ENCODE data around the gene KPNA4. TPM values are rescaled to one million over a fixed set of nuclear protein-coding genes. Genes with fewer than 3 reads are reported as not detected.

Gene KPNA4
- total RNA-seq, 6 experiments from 2014 or later: 14.4 to 32.5 (median 18.9) TPM

DNA sequence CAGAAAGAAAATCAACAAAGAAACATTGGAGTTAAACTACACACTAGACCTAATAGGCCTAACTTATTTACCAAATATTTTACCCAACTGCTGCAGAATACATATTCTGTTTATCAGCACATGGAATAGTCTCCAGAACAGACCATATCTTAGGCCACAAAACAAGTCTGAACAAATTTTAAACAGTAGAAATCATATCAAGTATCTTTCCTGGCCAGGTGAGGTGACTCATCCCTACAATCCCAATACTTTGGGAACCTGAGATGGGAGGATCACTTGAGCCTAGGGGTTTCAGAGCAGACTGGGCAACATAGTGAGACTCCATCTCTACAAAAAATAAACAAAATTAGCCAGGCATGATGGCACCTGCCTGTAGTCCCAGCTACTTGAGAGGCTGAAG is 18.1 kb upstream of the KPNA4 start:
- Histone ChIP-seq H3K4me3 (no peak overlapping the region), H3K27ac (no peak overlapping the region), H3K27me3 (no peaks in the 10 kb centered on the region), H3K4me1 (peaks cover 0 to 9% (median 3%) of the 10 kb centered on the region in 4 donors), H3K9me3 (no peaks in the 10 kb centered on the region), H3K36me3 (no peaks in the 10 kb centered on the region)
- TF ChIP-seq, protein P1, sequence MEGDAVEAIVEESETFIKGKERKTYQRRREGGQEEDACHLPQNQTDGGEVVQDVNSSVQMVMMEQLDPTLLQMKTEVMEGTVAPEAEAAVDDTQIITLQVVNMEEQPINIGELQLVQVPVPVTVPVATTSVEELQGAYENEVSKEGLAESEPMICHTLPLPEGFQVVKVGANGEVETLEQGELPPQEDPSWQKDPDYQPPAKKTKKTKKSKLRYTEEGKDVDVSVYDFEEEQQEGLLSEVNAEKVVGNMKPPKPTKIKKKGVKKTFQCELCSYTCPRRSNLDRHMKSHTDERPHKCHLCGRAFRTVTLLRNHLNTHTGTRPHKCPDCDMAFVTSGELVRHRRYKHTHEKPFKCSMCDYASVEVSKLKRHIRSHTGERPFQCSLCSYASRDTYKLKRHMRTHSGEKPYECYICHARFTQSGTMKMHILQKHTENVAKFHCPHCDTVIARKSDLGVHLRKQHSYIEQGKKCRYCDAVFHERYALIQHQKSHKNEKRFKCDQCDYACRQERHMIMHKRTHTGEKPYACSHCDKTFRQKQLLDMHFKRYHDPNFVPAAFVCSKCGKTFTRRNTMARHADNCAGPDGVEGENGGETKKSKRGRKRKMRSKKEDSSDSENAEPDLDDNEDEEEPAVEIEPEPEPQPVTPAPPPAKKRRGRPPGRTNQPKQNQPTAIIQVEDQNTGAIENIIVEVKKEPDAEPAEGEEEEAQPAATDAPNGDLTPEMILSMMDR (IDR thresholded peaks at IDR 0.05): no peak
- TF ChIP-seq POLR2A (IDR thresholded peaks at IDR 0.05): no peak
- intact Hi-C loops (cut with DNase I): no loop called here
- no peak for DNase-seq
- no peak for ATAC-seq

DNA sequence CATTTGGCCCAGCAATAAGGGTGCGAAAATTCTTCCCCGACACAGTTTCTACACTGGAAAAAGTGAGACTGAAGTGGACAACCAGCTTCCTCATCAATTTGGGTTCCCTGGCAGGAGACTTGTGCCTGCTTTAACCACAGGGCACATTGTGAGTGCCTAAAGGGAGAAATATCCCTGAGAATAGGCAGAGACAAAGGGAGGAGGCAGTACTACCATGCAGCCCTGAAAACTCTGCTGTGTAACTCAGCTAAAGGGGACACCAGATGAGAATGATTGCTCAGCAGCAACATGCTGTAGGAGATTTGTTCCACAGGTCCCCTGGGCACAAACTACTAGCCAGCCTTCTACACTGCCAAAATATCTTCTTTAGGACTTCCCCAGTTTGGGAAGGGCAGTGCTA is 15.6 kb upstream of the KPNA4 start:
- Histone ChIP-seq H3K36me3 (no peaks in the 10 kb centered on the region), H3K27ac (no peak overlapping the region), H3K9me3 (no peaks in the 10 kb centered on the region), H3K4me1 (no peaks in the 10 kb centered on the region), H3K27me3 (no peaks in the 10 kb centered on the region), H3K4me3 (no peak overlapping the region)
- DNase-seq: no peak
- TF ChIP-seq, protein P1 (IDR thresholded peaks at IDR 0.05): no peak
- TF ChIP-seq POLR2A (IDR thresholded peaks at IDR 0.05): no peak
- ATAC-seq: no peak
- 69% methylated on average over 2 of the region's 2 CpGs for WGBS (ENCODE audit: insufficient coverage, low coverage, low lambda C conversion rate, missing lambda C conversion rate)
- intact Hi-C loops (cut with DNase I): no loop called here

DNA sequence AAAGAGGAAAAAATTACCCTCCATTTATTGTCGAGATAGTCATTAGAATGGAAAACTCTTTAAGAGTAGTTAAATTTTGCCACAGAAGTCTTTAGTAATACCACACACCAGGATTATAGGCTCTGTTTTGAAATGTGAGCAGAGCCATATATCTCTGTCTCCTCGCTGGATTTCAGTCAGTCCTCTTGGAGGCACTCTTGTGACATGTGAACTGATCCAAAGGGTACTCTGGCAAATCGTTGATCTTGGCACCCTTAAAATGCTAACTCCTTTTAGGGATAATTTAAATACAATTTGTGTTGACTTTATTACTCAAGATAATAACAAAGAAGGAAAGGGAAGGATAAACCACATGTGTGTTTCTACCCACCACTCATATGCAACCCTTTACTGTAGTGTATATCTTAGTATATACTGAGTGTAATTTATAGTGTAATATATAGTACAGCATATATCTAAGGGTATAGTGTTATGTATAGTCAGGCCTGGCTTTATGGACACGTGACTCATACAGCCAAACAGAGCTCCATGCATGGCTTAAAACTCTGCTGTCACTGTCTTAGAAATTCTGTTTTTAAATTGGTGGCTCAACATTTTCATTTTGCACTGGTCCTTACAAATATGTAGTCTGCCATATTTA is 12.3 kb upstream of the KPNA4 start:
- H3K36me3 ChIP-seq: no peaks in the 10 kb centered on the region
- no peak overlapping the region for H3K27ac ChIP-seq
- TF ChIP-seq POLR2A (IDR thresholded peaks at IDR 0.05): no peak
- TF ChIP-seq, protein P1 (IDR thresholded peaks at IDR 0.05): peak; percentile 38 to 59 (median 48)
- DNase-seq (no peak), ATAC-seq (peak; percentile 97 to 99 (median 98))
- no peaks in the 10 kb centered on the region for H3K4me1 ChIP-seq
- WGBS (ENCODE audit: insufficient coverage, low coverage, low lambda C conversion rate, missing lambda C conversion rate): 26% methylated on average over 4 of the region's 4 CpGs
- H3K4me3 ChIP-seq: no peak overlapping the region
- no peaks in the 10 kb centered on the region for H3K9me3 ChIP-seq
- intact Hi-C loops (cut with DNase I): no loop called here
- H3K27me3 ChIP-seq: no peaks in the 10 kb centered on the region

DNA sequence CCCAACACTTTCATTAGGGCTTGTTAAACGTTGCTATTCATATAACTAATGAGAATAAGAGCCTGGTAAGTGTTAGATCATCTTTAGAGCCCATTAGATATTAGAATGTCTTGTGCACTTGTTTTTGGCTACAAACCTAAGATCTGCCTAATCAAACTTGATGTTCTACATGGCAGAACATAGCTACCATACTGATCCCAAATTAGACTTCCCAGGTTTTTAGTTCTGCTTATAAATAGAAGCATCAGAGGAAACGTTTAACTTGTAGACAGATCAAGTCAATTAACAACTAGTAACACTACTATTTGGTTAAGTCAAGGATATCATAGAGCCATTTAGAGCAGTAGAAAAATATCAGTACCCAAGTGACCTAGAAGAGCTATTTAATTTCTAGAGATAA is 11.7 kb upstream of the KPNA4 start:
- DNase-seq (no peak), ATAC-seq (no peak)
- no peak overlapping the region for H3K27ac ChIP-seq
- H3K4me3 ChIP-seq: no peak overlapping the region
- TF ChIP-seq, protein P1 (IDR thresholded peaks at IDR 0.05): no peak
- no peak for TF ChIP-seq POLR2A (IDR thresholded peaks at IDR 0.05)
- intact Hi-C loops (cut with DNase I): no loop called here
- H3K27me3 ChIP-seq: no peaks in the 10 kb centered on the region
- H3K4me1 ChIP-seq: no peaks in the 10 kb centered on the region
- no peaks in the 10 kb centered on the region for H3K36me3 ChIP-seq
- no peaks in the 10 kb centered on the region for H3K9me3 ChIP-seq
- WGBS (ENCODE audit: insufficient coverage, low coverage, low lambda C conversion rate, missing lambda C conversion rate): 37% methylated on average over 2 of the region's 2 CpGs

DNA sequence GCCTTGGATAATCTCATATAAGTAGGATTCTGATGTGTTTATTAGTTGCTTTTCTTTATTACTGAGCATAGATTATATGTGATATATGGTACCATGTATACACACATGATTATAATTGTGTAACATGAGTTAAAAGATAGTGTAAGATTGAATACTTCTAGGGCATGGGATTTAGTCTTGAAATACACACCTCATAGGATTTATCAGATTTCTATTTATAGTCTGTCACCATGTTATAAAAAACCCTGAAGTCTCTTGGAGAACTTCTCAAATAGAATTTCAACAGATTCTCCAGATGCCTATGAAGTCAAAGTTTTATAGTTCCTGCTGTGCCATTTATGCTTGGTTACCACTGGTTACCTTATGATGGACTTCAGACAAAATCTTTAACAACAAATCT is 11.2 kb upstream of the KPNA4 start:
- Histone ChIP-seq H3K4me1 (no peaks in the 10 kb centered on the region), H3K27me3 (no peaks in the 10 kb centered on the region), H3K9me3 (no peaks in the 10 kb centered on the region), H3K27ac (no peak overlapping the region), H3K4me3 (no peak overlapping the region), H3K36me3 (no peaks in the 10 kb centered on the region)
- TF ChIP-seq, protein P1 (IDR thresholded peaks at IDR 0.05): no peak
- no peak for TF ChIP-seq POLR2A (IDR thresholded peaks at IDR 0.05)
- ATAC-seq: no peak
- intact Hi-C loops (cut with DNase I): no loop called here
- DNase-seq: no peak
